DMS114 treated with DMSO at 0.1 percent for 48 hours (cell line): ENCODE data around the gene RNF14.

Source experiments
- DNase-seq: peaks from one replicate; lab custom pipeline; 2025; ENCODE audit not compliant: unreplicated experiment; lab: John Stamatoyannopoulos, UW

The RNF14 gene

GRCh38 chr5:141945511-141946051 lies 23.3 kb upstream of the RNF14 start:
- DNase-seq: no peak

GRCh38 chr5:141947316-141947715 lies 21.6 kb upstream of the RNF14 start:
- DNase-seq: no peak

GRCh38 chr5:141948812-141949211 lies 20.1 kb upstream of the RNF14 start:
- DNase-seq: no peak

- DNase-seq: no peak
Measured at GRCh38 chr5:141949511-141949910, 19.4 kb upstream of the RNF14 start.

- DNase-seq: no peak
Measured at GRCh38 chr5:141950207-141951005, 18.5 kb upstream of the RNF14 start.

- no peak for DNase-seq
Measured at GRCh38 chr5:141951332-141951781, 17.5 kb upstream of the RNF14 start.

GRCh38 chr5:141952020-141952419 lies 16.9 kb upstream of the RNF14 start:
- DNase-seq: no peak

GRCh38 chr5:141954194-141954593 lies 14.7 kb upstream of the RNF14 start:
- DNase-seq: no peak

- no peak for DNase-seq
Measured at GRCh38 chr5:141957367-141957996, 11.4 kb upstream of the RNF14 start.

GRCh38 chr5:141958113-141958512 lies 10.8 kb upstream of the RNF14 start, which contains the start of gene PCDH12:
Gene PCDH12 (minus strand): TSS chr5:141958202. CDS start chr5:141957851, 351 bp downstream.
- no peak for DNase-seq

- DNase-seq: no peak
Measured at GRCh38 chr5:141958546-141959172, 10.2 kb upstream of the RNF14 start.

GRCh38 chr5:141960018-141960417 lies 8.9 kb upstream of the RNF14 start:
- no peak for DNase-seq

- peak; percentile 75 for DNase-seq
Measured at GRCh38 chr5:141960449-141961323, 8.2 kb upstream of the RNF14 start.

GRCh38 chr5:141961466-141961865 lies 7.4 kb upstream of the RNF14 start:
- no peak for DNase-seq

GRCh38 chr5:141963701-141964100 lies 5.2 kb upstream of the RNF14 start:
- no peak for DNase-seq

GRCh38 chr5:141965071-141965470 lies 3.8 kb upstream of the RNF14 start:
- no peak for DNase-seq

- DNase-seq: no peak
Measured at GRCh38 chr5:141966275-141966962, 2.5 kb upstream of the RNF14 start.

- DNase-seq: no peak
Measured at GRCh38 chr5:141966963-141967333, 2.0 kb upstream of the RNF14 start.

- no peak for DNase-seq
Measured at GRCh38 chr5:141969783-141970771, 1.2 kb downstream of the RNF14 start.
